Activated CD4-positive, alpha-beta T cell treated with anti-CD3 and anti-CD28 coated beads for 36 hours (primary cell): ENCODE data around the gene GPR108. TPM values are rescaled to one million over a fixed set of nuclear protein-coding genes. Genes with fewer than 3 reads are reported as not detected.

Source experiments
- ATAC-seq: fragments of 200-7000 bp; cut with Tn5 transposase; one replicate; pipeline ENCODE4 v1.10.0; 2021; ENCODE audit warnings: mild to moderate bottlenecking, moderate library complexity
- CTCF ChIA-PET: fragments of 350-600 bp; sonication (Branson Sonifier 250); formaldehyde crosslinking; loops from one replicate; lab custom pipeline; 2021; ENCODE audit warnings: antibody characterized with exemption; lab: Charles Lee
- POLR2A ChIA-PET: fragments of 350-600 bp; sonication (Branson Sonifier 250); formaldehyde crosslinking; loops from one replicate; lab custom pipeline; 2021; ENCODE audit warnings: antibody characterized with exemption, inconsistent platforms; lab: Charles Lee
- DNase-seq: peaks from one replicate; pipeline ENCODE4 v3.0.0-alpha.2; 2020
- H3K27ac Mint-ChIP-seq: one replicate; pipeline ENCODE4 v1.8.0; 2021; ENCODE audit warnings: mixed read lengths
- H3K27me3 Mint-ChIP-seq: one replicate; pipeline ENCODE4 v1.8.0; 2021; ENCODE audit warnings: mixed read lengths
- H3K36me3 Mint-ChIP-seq: one replicate; pipeline ENCODE4 v1.8.0; 2021; ENCODE audit warnings: low read depth, mixed read lengths
- H3K4me1 Mint-ChIP-seq: one replicate; pipeline ENCODE4 v1.8.0; 2021; ENCODE audit warnings: mixed read lengths
- H3K4me3 Mint-ChIP-seq: one replicate; pipeline ENCODE4 v1.8.0; 2021; ENCODE audit warnings: mild to moderate bottlenecking, moderate library complexity, mixed read lengths
- H3K9me3 Mint-ChIP-seq: one replicate; pipeline ENCODE4 v1.8.0; 2021; ENCODE audit warnings: low read depth, mixed read lengths
- intact Hi-C, 2 experiments: fragments of 100-400 bp; cut with DNase I in 1 of 2; cut with micrococcal nuclease in 1 of 2; formaldehyde crosslinking; loops; one replicate each; pipeline versions ENCODE4 v1.14.2 to v1.15.1; 2022 to 2024; cut with DNase I, micrococcal nuclease
- total RNA-seq, 2 experiments: library from RNA; stranded (reverse); gene quantifications; one replicate each; pipeline ENCODE4 v1.2.3, GENCODE V29; 2021

The GPR108 gene
- total RNA-seq, 2 experiments from 2014 or later = 58.8 to 59.9 TPM

GRCh38 chr19:6705931-6706632 is 31.3 kb downstream of the GPR108 start:
- Mint-ChIP-seq H3K4me1 (peaks cover 10% of the 10 kb centered on the region), H3K27me3 (peaks cover 23% of the 10 kb centered on the region), H3K9me3 (no peaks in the 10 kb centered on the region), H3K36me3 (no peaks in the 10 kb centered on the region), H3K27ac (no peak overlapping the region), H3K4me3 (no peak overlapping the region)
- intact Hi-C loops = no loop called here
- ATAC-seq (no peak), DNase-seq (no peak)
- ChIA-PET POLR2A (no interaction called here), CTCF (no interaction called here)

DNA sequence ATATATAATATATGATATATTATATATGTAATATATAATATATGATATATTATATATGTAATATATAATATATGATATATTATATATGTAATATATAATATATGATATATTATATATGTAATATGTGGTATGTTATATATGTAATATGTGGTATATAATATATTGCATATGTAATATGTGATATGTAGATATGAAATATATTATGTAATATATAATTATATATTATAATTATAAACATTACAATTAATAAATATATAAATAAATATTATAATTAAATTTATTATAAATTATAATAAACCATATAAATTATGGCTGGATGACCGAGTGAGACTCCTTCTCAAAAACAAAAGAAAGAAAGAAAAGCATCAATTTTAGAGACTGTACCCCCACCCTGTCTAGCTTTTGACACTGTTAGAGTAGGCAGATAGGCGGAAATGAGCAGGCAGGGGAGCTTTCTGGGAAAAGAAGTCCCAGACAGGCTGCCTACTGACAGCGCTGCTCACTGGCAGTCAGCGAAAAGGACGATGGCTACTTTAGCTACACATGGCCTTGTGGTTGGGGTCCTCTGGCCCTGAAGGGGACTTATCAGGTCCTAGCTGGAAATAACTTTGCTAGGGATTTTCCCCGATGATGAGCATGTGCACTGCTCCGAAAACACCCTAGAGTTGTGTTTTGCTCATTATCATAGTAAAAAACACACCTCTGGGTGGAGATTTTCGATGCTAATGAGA is 36.6 kb downstream of the GPR108 start:
- Mint-ChIP-seq H3K4me3 (no peak overlapping the region), H3K27ac (no peak overlapping the region), H3K9me3 (no peaks in the 10 kb centered on the region), H3K4me1 (peaks cover 4% of the 10 kb centered on the region), H3K36me3 (no peaks in the 10 kb centered on the region), H3K27me3 (no peaks in the 10 kb centered on the region)
- DNase-seq (no peak), ATAC-seq (no peak)
- ChIA-PET POLR2A (no interaction called here), CTCF (no interaction called here)
- intact Hi-C loops = no loop called here

DNA sequence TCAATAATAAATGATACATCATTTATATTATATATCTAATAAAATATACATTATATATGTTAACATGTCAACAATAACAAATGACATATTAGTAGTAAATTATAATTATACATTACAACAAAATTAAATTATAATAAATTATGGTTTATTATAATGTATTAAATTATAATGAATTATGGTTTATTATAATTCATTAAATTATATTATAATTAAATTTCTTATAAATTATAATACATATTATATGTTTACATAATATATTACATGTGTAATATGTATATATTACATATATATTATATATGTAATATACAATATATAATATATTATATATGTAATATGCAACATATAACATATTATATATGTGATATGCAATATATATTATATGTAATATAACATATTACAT is 37.4 kb downstream of the GPR108 start:
- ChIA-PET CTCF (no interaction called here), POLR2A (no interaction called here)
- no peak overlapping the region for H3K27ac Mint-ChIP-seq
- H3K27me3 Mint-ChIP-seq = no peaks in the 10 kb centered on the region
- H3K4me3 Mint-ChIP-seq = no peak overlapping the region
- H3K36me3 Mint-ChIP-seq = no peaks in the 10 kb centered on the region
- intact Hi-C loops = no loop called here
- no peaks in the 10 kb centered on the region for H3K9me3 Mint-ChIP-seq
- no peak for ATAC-seq
- no peak for DNase-seq
- peaks cover 4% of the 10 kb centered on the region for H3K4me1 Mint-ChIP-seq

DNA sequence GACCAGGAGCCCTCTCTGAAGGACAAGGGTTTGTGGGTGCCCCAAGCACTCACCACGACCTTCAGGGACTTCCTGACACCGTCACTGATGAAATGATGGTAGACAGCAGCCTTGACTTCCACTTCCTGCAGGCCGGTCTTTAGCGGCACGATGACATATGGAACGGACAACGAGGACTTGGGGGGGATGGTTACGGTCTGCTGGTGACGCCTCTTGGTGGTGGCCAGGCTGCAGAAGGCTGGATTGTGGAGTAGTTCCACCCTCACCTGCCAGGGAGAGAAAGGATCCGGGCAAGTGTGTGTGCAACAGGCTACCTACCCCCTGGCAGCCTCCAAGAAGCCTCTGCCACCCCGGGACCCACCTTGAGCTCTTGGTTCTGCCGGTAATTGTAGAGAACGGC is 40.1 kb downstream of the GPR108 start:
- H3K27ac Mint-ChIP-seq = no peak overlapping the region

DNA sequence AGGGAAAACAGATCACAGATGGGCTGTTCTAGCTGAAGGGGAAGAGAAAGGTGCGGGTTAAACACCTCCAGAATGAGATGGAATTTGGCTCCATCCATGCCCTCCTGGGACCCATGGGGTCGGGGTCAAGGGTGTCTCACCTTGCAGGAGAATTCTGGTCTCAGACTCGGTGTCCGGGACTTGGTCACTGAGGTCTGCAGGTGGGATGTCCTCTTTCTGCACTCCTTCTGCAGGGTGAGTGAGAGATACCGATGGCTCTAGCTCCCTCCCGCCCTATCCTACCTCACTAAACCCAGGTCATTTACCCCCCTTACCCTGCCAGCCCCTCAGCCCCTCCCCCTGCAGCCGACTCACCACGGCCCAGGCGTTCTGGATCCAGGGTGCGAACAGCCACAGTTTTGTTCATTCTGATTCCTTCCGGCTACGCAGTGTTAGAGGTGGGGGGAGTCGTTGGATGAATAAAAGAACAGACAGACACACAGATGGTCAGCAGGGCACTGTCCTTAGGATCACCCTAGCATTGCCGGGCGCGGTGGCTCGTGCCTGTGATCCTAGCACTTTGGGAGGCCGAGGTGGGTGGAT is 41.0 kb downstream of the GPR108 start:
- H3K27me3 Mint-ChIP-seq = no peaks in the 10 kb centered on the region
- no peaks in the 10 kb centered on the region for H3K36me3 Mint-ChIP-seq
- intact Hi-C loops = no loop called here
- ChIA-PET POLR2A (interaction anchor here (0.6 kb wide), 1 partner anchor 41 kb away, joined by 3 read pairs; the partner anchor contains the start of gene GPR108), CTCF (interaction anchor here (1.5 kb wide), 1 partner anchor 10 kb away, joined by 5 read pairs; no protein-coding TSS in a partner anchor)
- H3K4me3 Mint-ChIP-seq = no peak overlapping the region
- no peaks in the 10 kb centered on the region for H3K9me3 Mint-ChIP-seq
- DNase-seq = no peak
- H3K4me1 Mint-ChIP-seq = peaks cover 4% of the 10 kb centered on the region
- ATAC-seq = no peak
- H3K27ac Mint-ChIP-seq = no peak overlapping the region

More for the DNA sequence above, 40.1 kb downstream of the GPR108 start:
- POLR2A ChIA-PET = no interaction called here
- intact Hi-C loops = no loop called here
- Mint-ChIP-seq H3K36me3 (no peaks in the 10 kb centered on the region), H3K4me3 (no peak overlapping the region), H3K27me3 (no peaks in the 10 kb centered on the region), H3K4me1 (peaks cover 4% of the 10 kb centered on the region), H3K9me3 (no peaks in the 10 kb centered on the region)
- CTCF ChIA-PET = no interaction called here
- no peak for DNase-seq
- peak; percentile 14 for ATAC-seq

DNA sequence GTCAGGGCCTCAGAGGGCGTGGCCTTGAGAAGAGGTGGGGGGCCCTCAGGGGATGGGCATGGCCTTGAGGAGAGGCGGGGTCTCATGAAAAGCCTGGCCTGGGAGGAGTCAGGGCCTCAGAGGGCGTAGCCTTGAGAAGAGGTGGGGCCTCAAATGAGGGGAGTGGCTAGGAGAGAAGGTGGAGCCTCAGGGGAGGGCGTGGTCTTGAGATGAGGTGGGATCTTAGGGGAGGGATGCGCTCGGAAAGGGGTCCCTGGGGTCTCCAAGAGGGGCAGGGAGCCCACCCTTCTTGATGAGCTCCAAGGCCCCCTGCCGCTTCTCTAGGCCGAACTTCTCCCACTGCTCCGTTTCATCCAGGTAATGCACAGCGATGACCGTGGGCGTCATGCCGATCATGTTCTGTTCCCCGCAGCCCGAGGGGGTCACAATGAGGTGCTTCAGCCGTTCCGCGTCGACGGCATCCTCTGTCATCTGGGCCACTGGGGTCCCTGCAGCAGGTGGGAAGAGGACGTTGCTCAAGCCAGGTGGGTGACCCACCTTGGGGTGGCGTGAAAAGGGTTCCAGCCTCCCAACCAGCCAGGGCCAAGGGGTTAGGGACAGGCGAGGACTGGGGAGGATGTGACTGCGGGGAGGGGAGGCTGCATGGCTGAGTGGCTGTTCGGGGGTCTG is 43.1 kb downstream of the GPR108 start:
- POLR2A ChIA-PET = no interaction called here
- peak; percentile 70 for ATAC-seq
- peaks cover 9% of the 10 kb centered on the region for H3K4me1 Mint-ChIP-seq

DNA sequence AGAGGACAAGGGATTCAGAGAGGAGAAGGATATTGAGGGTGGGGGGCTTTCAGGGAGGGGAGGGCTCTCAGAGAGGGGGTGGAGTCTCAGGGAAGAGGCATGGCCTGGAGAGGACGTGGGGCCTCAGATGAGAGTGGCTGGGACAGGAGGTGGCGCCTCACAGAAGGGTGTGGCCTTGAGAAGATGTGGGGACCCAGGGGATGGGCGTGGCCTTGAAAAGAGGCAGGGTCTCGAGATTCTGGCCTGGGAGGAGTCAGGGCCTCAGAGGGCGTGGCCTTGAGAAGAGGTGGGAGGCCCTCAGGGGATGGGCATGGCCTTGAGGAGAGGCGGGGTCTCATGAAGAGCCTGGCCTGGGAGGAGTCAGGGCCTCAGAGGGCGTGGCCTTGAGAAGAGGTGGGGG is 43.7 kb downstream of the GPR108 start:
- Mint-ChIP-seq H3K4me3 (no peak overlapping the region), H3K4me1 (peaks cover 13% of the 10 kb centered on the region), H3K27me3 (no peaks in the 10 kb centered on the region), H3K27ac (no peak overlapping the region), H3K9me3 (no peaks in the 10 kb centered on the region), H3K36me3 (no peaks in the 10 kb centered on the region)
- peak; percentile 39 for ATAC-seq
- ChIA-PET POLR2A (no interaction called here), CTCF (interaction anchor here (0.7 kb wide), 1 partner anchor 17 kb away, joined by 4 read pairs; no protein-coding TSS in a partner anchor)
- intact Hi-C loops = no loop called here
- DNase-seq = peak; percentile 38

More for the DNA sequence above, 43.1 kb downstream of the GPR108 start:
- Mint-ChIP-seq H3K9me3 (no peaks in the 10 kb centered on the region), H3K36me3 (no peaks in the 10 kb centered on the region), H3K27ac (no peak overlapping the region), H3K4me3 (no peak overlapping the region), H3K27me3 (no peaks in the 10 kb centered on the region)
- CTCF ChIA-PET = no interaction called here
- intact Hi-C loops = no loop called here
- peak; percentile 29 for DNase-seq

- no peak for DNase-seq
- H3K9me3 Mint-ChIP-seq = no peaks in the 10 kb centered on the region
- no peak overlapping the region for H3K4me3 Mint-ChIP-seq
- intact Hi-C loops = no loop called here
- ATAC-seq = no peak
- POLR2A ChIA-PET = no interaction called here
- no peak overlapping the region for H3K27ac Mint-ChIP-seq
- H3K4me1 Mint-ChIP-seq = peaks cover 14% of the 10 kb centered on the region
- CTCF ChIA-PET = interaction anchor here (0.7 kb wide), 1 partner anchor 16 kb away, joined by 4 read pairs; no protein-coding TSS in a partner anchor
- no peaks in the 10 kb centered on the region for H3K27me3 Mint-ChIP-seq
- no peaks in the 10 kb centered on the region for H3K36me3 Mint-ChIP-seq
Observed at GRCh38 chr19:6693056-6693471, 44.3 kb downstream of the GPR108 start.

- Mint-ChIP-seq H3K4me1 (peaks cover 15% of the 10 kb centered on the region), H3K27ac (no peak overlapping the region), H3K27me3 (no peaks in the 10 kb centered on the region), H3K4me3 (no peak overlapping the region), H3K9me3 (no peaks in the 10 kb centered on the region), H3K36me3 (no peaks in the 10 kb centered on the region)
- ChIA-PET CTCF (no interaction called here), POLR2A (no interaction called here)
- ATAC-seq (no peak), DNase-seq (no peak)
- intact Hi-C loops = no loop called here
Observed at GRCh38 chr19:6692027-6692426, 45.4 kb downstream of the GPR108 start.

GRCh38 chr19:6691342-6691741 is 46.0 kb downstream of the GPR108 start:
- H3K4me3 Mint-ChIP-seq = no peak overlapping the region
- H3K36me3 Mint-ChIP-seq = no peaks in the 10 kb centered on the region
- H3K27me3 Mint-ChIP-seq = no peaks in the 10 kb centered on the region
- peaks cover 18% of the 10 kb centered on the region for H3K4me1 Mint-ChIP-seq
- ChIA-PET CTCF (no interaction called here), POLR2A (no interaction called here)
- DNase-seq (no peak), ATAC-seq (no peak)
- H3K9me3 Mint-ChIP-seq = no peaks in the 10 kb centered on the region
- intact Hi-C loops = no loop called here
- no peak overlapping the region for H3K27ac Mint-ChIP-seq

DNA sequence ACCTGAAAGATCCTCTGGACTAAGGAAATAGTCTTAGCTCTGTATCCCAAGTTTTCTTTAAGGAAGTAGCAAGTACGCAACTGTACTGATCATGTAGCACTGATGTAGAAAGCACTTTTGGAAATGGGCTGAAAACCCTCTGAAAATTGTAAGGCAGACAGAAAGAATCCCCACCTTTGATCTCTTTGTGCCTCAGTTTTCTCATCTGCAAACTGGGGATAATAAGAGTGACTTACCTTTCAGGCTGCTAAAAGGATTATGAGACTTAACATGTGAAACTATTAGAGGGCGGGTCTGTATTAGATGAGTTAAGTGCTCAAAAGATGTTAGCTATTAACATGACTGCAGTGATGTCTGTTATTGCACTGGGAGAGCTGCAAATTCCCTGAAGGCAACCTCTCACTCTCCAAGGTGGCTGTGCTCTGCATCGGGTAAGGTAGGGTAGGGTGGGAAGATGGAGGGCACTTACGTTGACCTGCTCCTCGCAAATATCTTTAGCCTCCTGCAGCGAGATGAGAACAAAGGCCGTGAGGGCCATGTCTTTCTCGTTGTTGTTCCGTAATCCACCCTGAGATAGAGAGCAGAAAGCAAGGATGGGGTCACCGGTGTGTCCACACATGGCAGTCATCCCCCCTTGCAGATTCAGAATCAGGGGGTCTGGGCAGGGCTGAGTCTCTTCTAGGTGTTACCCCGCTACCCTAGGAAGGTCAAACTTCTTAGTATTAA is 47.1 kb downstream of the GPR108 start:
- DNase-seq (no peak), ATAC-seq (no peak)
- Mint-ChIP-seq H3K27me3 (no peaks in the 10 kb centered on the region), H3K4me3 (no peak overlapping the region), H3K9me3 (no peaks in the 10 kb centered on the region), H3K27ac (no peak overlapping the region), H3K4me1 (peaks cover 18% of the 10 kb centered on the region), H3K36me3 (no peaks in the 10 kb centered on the region)
- intact Hi-C loops = no loop called here
- POLR2A ChIA-PET = no interaction called here
- CTCF ChIA-PET = interaction anchor here (0.7 kb wide), 1 partner anchor 71 kb away, joined by 3 read pairs; no protein-coding TSS in a partner anchor
